Measurements from ENCODE around the gene TRIM2. TPM values are rescaled to one million over a fixed set of nuclear protein-coding genes. Genes with fewer than 3 reads are reported as not detected.

The TRIM2 gene
- total and polyA plus RNA-seq, 2 donors (not counting 1 experiment from before 2014, with no cell fraction given): 39.6 to 90.8 TPM

DNA sequence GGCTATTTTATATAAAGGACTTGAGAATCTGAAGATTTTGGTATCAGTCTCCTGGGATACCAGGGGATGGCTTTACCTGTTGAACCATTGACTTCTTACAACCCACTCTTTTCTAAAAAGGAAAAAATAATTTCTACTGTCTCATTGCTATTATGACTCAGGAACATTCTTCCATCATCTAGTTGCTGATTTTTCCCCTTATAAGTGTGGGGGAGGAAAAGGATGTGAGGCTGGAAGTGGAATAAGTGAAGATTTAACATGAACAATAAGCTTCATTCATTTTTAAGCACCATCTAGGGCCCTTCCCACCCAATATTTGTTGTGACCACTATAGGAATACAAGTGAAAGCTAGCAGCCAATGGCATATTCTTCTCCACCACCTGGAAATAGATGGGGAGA is 129.6 kb downstream of the TRIM2 start:
- Histone ChIP-seq H3K4me1 (ENCODE audit: control insufficient read depth, extremely low read depth, insufficient read depth, low read length) (no peaks in the 10 kb centered on the region), H3K79me2 (ENCODE audit: control insufficient read depth, insufficient read depth, low read length) (no peaks in the 10 kb centered on the region), H3K4me3 (replicated peaks in 1 of 4; ENCODE audit: control extremely low read depth in 1 of 4, insufficient read depth in 1 of 4, low read depth in 3 of 4, low read length in 4 of 4) (no peak overlapping the region), H3K4me2 (ENCODE audit: extremely low read depth, insufficient read depth, low read length) (no peak overlapping the region), H3K27ac (ENCODE audit: insufficient read depth, low read length) (no peak overlapping the region), H3K27me3 (ENCODE audit: control insufficient read depth, insufficient read depth, low read length) (no peaks in the 10 kb centered on the region), H2AFZ (ENCODE audit: low read length) (no peak overlapping the region), H3K36me3 (ENCODE audit: control insufficient read depth, insufficient read depth, low read length) (peaks cover 2% of the 10 kb centered on the region), H3K9ac (ENCODE audit: insufficient read depth, low read length) (no peak overlapping the region), H3K9me3 (ENCODE audit: control insufficient read depth, insufficient read depth, low read depth, low read length) (no peaks in the 10 kb centered on the region), H4K20me1 (ENCODE audit: control insufficient read depth, extremely low read depth, insufficient read depth, low read length) (no peaks in the 10 kb centered on the region)
- TF ChIP-seq, protein P1, sequence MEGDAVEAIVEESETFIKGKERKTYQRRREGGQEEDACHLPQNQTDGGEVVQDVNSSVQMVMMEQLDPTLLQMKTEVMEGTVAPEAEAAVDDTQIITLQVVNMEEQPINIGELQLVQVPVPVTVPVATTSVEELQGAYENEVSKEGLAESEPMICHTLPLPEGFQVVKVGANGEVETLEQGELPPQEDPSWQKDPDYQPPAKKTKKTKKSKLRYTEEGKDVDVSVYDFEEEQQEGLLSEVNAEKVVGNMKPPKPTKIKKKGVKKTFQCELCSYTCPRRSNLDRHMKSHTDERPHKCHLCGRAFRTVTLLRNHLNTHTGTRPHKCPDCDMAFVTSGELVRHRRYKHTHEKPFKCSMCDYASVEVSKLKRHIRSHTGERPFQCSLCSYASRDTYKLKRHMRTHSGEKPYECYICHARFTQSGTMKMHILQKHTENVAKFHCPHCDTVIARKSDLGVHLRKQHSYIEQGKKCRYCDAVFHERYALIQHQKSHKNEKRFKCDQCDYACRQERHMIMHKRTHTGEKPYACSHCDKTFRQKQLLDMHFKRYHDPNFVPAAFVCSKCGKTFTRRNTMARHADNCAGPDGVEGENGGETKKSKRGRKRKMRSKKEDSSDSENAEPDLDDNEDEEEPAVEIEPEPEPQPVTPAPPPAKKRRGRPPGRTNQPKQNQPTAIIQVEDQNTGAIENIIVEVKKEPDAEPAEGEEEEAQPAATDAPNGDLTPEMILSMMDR (conservative IDR thresholded peaks at IDR 0.05 in 1 of 2, IDR thresholded peaks at IDR 0.05 in 1 of 2; ENCODE audit: low read depth in 1 of 2, low read length in 2 of 2): no peak
- TF ChIP-seq EZH2 (IDR thresholded peaks at IDR 0.05; ENCODE audit: low read length, missing control alignments): no peak
- no peak for DNase-seq (ENCODE audit: low read depth in 2 of 2)

DNA sequence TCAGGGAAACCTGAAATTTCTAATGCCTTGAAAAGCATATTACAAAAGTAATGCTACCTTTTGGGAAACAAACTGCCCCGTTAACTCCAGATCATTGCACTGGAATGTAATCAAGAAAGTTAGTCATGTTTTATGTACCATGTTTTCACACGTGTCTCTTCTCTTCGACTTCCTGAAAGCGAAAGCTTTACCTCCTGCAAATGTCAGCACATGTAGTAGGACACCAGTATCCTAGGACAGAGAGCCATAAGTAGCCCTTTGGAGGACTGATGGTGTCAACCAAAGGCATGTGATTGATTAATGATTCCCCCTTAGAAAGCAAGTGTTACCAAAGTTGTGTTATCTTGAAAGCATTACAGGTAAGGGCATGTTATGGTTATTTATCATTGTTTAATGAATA is 131.4 kb downstream of the TRIM2 start:
- Histone ChIP-seq H4K20me1 (ENCODE audit: control insufficient read depth, extremely low read depth, insufficient read depth, low read length) (no peaks in the 10 kb centered on the region), H3K9ac (ENCODE audit: insufficient read depth, low read length) (no peak overlapping the region), H2AFZ (ENCODE audit: low read length) (no peak overlapping the region), H3K4me3 (replicated peaks in 1 of 4; ENCODE audit: control extremely low read depth in 1 of 4, insufficient read depth in 1 of 4, low read depth in 3 of 4, low read length in 4 of 4) (no peak overlapping the region), H3K4me2 (ENCODE audit: extremely low read depth, insufficient read depth, low read length) (no peak overlapping the region), H3K4me1 (ENCODE audit: control insufficient read depth, extremely low read depth, insufficient read depth, low read length) (no peaks in the 10 kb centered on the region), H3K9me3 (ENCODE audit: control insufficient read depth, insufficient read depth, low read depth, low read length) (no peaks in the 10 kb centered on the region), H3K36me3 (ENCODE audit: control insufficient read depth, insufficient read depth, low read length) (peaks cover 2% of the 10 kb centered on the region), H3K79me2 (ENCODE audit: control insufficient read depth, insufficient read depth, low read length) (no peaks in the 10 kb centered on the region), H3K27ac (ENCODE audit: insufficient read depth, low read length) (no peak overlapping the region), H3K27me3 (ENCODE audit: control insufficient read depth, insufficient read depth, low read length) (no peaks in the 10 kb centered on the region)
- TF ChIP-seq, protein P1 (conservative IDR thresholded peaks at IDR 0.05 in 1 of 2, IDR thresholded peaks at IDR 0.05 in 1 of 2; ENCODE audit: low read depth in 1 of 2, low read length in 2 of 2): no peak
- no peak for TF ChIP-seq EZH2 (IDR thresholded peaks at IDR 0.05; ENCODE audit: low read length, missing control alignments)
- peak; percentile 19 to 50 for DNase-seq (ENCODE audit: low read depth in 2 of 2)

DNA sequence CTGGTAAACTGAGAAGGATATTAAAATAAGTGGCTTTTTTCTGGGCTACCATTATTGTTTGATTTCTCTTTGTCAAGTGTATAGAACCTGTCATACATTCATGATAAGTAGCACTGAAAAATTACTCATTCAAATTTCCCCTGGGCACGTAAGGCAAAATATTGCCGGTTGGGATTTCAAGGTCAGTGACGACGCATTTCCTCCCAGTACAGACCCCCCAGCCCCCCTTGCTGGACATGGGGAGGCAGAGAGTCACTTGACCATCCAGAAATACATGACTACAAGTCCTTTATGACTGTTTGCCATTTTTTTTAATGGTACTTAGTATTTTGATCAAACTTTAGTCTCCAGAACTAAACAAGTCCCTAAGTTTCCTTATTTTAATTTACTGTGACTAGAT is 133.4 kb downstream of the TRIM2 start:
- TF ChIP-seq EZH2 (IDR thresholded peaks at IDR 0.05; ENCODE audit: low read length, missing control alignments): no peak
- TF ChIP-seq, protein P1 (conservative IDR thresholded peaks at IDR 0.05 in 1 of 2, IDR thresholded peaks at IDR 0.05 in 1 of 2; ENCODE audit: low read depth in 1 of 2, low read length in 2 of 2): no peak
- H3K4me1 ChIP-seq (ENCODE audit: control insufficient read depth, extremely low read depth, insufficient read depth, low read length): peaks cover 2% of the 10 kb centered on the region
- no peaks in the 10 kb centered on the region for H3K9me3 ChIP-seq (ENCODE audit: control insufficient read depth, insufficient read depth, low read depth, low read length)
- H2AFZ ChIP-seq (ENCODE audit: low read length): no peak overlapping the region
- H4K20me1 ChIP-seq (ENCODE audit: control insufficient read depth, extremely low read depth, insufficient read depth, low read length): no peaks in the 10 kb centered on the region
- no peak overlapping the region for H3K4me3 ChIP-seq (replicated peaks in 1 of 4; ENCODE audit: control extremely low read depth in 1 of 4, insufficient read depth in 1 of 4, low read depth in 3 of 4, low read length in 4 of 4)
- no peaks in the 10 kb centered on the region for H3K79me2 ChIP-seq (ENCODE audit: control insufficient read depth, insufficient read depth, low read length)
- H3K36me3 ChIP-seq (ENCODE audit: control insufficient read depth, insufficient read depth, low read length): no peaks in the 10 kb centered on the region
- no peak overlapping the region for H3K27ac ChIP-seq (ENCODE audit: insufficient read depth, low read length)
- no peak overlapping the region for H3K4me2 ChIP-seq (ENCODE audit: extremely low read depth, insufficient read depth, low read length)
- no peak for DNase-seq (ENCODE audit: low read depth in 2 of 2)
- no peaks in the 10 kb centered on the region for H3K27me3 ChIP-seq (ENCODE audit: control insufficient read depth, insufficient read depth, low read length)
- no peak overlapping the region for H3K9ac ChIP-seq (ENCODE audit: insufficient read depth, low read length)
